ENCODE data around the gene BCAR3. TPM values are rescaled to one million over a fixed set of nuclear protein-coding genes. Genes with fewer than 3 reads are reported as not detected.
A peak's percentile ranks its signal among the peaks of the same experiment; 100 is the strongest.

BCAR3 gene
- total RNA-seq, 4 donors from 2014 or later: 29.6 to 46.7 (median 37.0) TPM

DNA sequence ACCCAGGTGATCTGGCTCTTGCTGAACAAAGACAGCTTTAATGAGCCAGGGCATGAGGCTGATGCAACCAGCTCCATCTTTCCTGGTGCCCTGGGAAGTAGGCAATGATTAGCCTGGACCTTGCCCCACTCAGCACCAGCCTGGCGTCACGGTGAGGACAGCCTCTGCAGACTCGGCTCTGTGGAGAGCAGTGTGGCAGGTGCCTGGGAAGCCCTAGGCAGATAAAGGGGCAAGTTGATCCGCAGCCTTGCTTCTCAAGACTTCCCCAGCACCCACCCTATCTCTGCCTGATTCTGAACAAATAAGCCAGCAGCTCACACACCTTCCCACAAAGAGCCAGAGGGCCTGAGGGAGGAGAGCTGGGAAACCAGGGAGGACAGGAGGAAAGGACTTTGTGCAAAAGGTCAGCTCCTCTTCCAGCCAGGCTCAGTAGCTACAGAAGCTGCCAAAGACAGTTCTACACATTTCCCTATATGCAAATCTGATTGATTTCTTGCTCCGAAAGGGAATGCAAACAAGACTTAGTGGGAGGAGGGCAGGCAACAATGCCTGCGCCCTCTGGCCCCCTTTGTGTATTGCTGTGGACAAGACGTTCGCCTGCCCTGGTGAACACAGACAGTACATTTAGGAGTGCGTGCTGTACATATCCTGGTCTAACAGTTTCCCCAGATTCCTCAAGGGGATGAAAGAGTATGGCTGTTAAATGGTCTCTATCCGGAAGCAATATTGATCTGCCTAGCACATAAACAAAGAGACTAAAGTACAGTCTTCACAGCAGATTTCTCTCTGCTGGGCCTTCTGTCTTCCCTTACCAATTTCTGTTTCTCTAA lies 63.8 kb downstream of the BCAR3 start:
- no peaks in the 10 kb centered on the region for H3K9me3 ChIP-seq
- intact Hi-C loops (cut with DNase I): no loop called here
- no peaks in the 10 kb centered on the region for H3K36me3 ChIP-seq
- TF ChIP-seq, protein P1, sequence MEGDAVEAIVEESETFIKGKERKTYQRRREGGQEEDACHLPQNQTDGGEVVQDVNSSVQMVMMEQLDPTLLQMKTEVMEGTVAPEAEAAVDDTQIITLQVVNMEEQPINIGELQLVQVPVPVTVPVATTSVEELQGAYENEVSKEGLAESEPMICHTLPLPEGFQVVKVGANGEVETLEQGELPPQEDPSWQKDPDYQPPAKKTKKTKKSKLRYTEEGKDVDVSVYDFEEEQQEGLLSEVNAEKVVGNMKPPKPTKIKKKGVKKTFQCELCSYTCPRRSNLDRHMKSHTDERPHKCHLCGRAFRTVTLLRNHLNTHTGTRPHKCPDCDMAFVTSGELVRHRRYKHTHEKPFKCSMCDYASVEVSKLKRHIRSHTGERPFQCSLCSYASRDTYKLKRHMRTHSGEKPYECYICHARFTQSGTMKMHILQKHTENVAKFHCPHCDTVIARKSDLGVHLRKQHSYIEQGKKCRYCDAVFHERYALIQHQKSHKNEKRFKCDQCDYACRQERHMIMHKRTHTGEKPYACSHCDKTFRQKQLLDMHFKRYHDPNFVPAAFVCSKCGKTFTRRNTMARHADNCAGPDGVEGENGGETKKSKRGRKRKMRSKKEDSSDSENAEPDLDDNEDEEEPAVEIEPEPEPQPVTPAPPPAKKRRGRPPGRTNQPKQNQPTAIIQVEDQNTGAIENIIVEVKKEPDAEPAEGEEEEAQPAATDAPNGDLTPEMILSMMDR (IDR thresholded peaks at IDR 0.05): no peak
- no peak for DNase-seq
- 89 to 92% methylated on average over 10 of the region's 10 CpGs for WGBS, 2 donors
- H3K27ac ChIP-seq: peak overlapping the region in 2 of 3 donors; percentile 9 to 54
- peaks cover 15 to 37% of the 10 kb centered on the region in 2 donors for H3K4me1 ChIP-seq
- H3K4me3 ChIP-seq (replicated peaks in 1 of 3): no peak overlapping the region
- H3K27me3 ChIP-seq: no peaks in the 10 kb centered on the region

- Histone ChIP-seq H3K27ac (peak overlapping the region in 2 of 3 donors; percentile 9 to 54), H3K9me3 (no peaks in the 10 kb centered on the region), H3K4me1 (peaks cover 15 to 37% of the 10 kb centered on the region in 2 donors), H3K4me3 (replicated peaks in 1 of 3) (no peak overlapping the region), H3K27me3 (no peaks in the 10 kb centered on the region), H3K36me3 (no peaks in the 10 kb centered on the region)
- TF ChIP-seq, protein P1 (IDR thresholded peaks at IDR 0.05): no peak
- TF ChIP-seq POLR2A (IDR thresholded peaks at IDR 0.05): no peak
- peak; percentile 44 to 58 for DNase-seq
- WGBS, 2 donors: 71 to 81% methylated on average over 6 of the region's 6 CpGs
- intact Hi-C loops (cut with DNase I): no loop called here
These were observed 64.5 kb downstream of the BCAR3 start for GRCh38 chr1:93616996-93617669.

- Histone ChIP-seq H3K9me3 (no peaks in the 10 kb centered on the region), H3K4me1 (peaks cover 15 to 37% of the 10 kb centered on the region in 2 donors), H3K36me3 (no peaks in the 10 kb centered on the region), H3K4me3 (replicated peaks in 1 of 3) (no peak overlapping the region), H3K27ac (peak overlapping the region in 2 of 3 donors; percentile 9 to 54), H3K27me3 (no peaks in the 10 kb centered on the region)
- WGBS, 2 donors: 64 to 74% methylated on average over 8 of the region's 8 CpGs
- no peak for DNase-seq
- TF ChIP-seq, protein P1 (IDR thresholded peaks at IDR 0.05): no peak
- no peak for TF ChIP-seq POLR2A (IDR thresholded peaks at IDR 0.05)
- intact Hi-C loops (cut with DNase I): no loop called here
These were observed 65.2 kb downstream of the BCAR3 start for GRCh38 chr1:93616221-93616995.

GRCh38 chr1:93615582-93616150 lies 66.0 kb downstream of the BCAR3 start:
- DNase-seq: no peak
- no peak for TF ChIP-seq POLR2A (IDR thresholded peaks at IDR 0.05)
- TF ChIP-seq, protein P1 (IDR thresholded peaks at IDR 0.05): no peak
- Histone ChIP-seq H3K9me3 (no peaks in the 10 kb centered on the region), H3K4me1 (peaks cover 15 to 37% of the 10 kb centered on the region in 2 donors), H3K36me3 (no peaks in the 10 kb centered on the region), H3K27me3 (no peaks in the 10 kb centered on the region), H3K4me3 (replicated peaks in 1 of 3) (no peak overlapping the region), H3K27ac (peak overlapping the region in 2 of 3 donors; percentile 52 to 54)
- intact Hi-C loops (cut with DNase I): no loop called here
- 77 to 84% methylated on average over 10 of the region's 10 CpGs for WGBS, 2 donors
